Sigmoid colon (tissue), 7 donors: ENCODE measurements around the gene MAST4. TPM values are rescaled to one million over a fixed set of nuclear protein-coding genes. Genes with fewer than 3 reads are reported as not detected.

ENCODE experiments used
- DNase-seq: peaks from one replicate; pipeline ENCODE4 v3.0.0-alpha.2; 2019
- H3K27ac ChIP-seq, 4 donors: fragments of 200-600 bp; sonication (generic); one replicate each; pipeline ENCODE4 v1.5.1; 2016 to 2019; ENCODE audit warnings: mild to moderate bottlenecking in 1 of 4
- H3K27me3 ChIP-seq, 3 donors: fragments of 200-600 bp; sonication (generic); one replicate each; pipeline ENCODE4 v1.5.1; 2019; ENCODE audit warnings: mild to moderate bottlenecking in 1 of 3
- H3K36me3 ChIP-seq, 4 donors: fragments of 200-600 bp; sonication (generic); one replicate each; pipeline ENCODE4 v1.5.1; 2016 to 2019
- H3K4me1 ChIP-seq, 4 donors: fragments of 200-600 bp; sonication (generic); one replicate each; pipeline ENCODE4 v1.5.1; 2017 to 2019
- H3K4me3 ChIP-seq, 4 donors: fragments of 200-600 bp; sonication (generic); one replicate each; pipeline ENCODE4 v1.5.1; 2017 to 2019; ENCODE audit warnings: mild to moderate bottlenecking in 2 of 4, moderate library complexity in 1 of 4
- H3K9me3 ChIP-seq, 4 donors: fragments of 200-600 bp in 3 of 4; sonication (generic) in 3 of 4; one replicate each; pipeline versions ENCODE4 v1.5.1 to v1.6.1; 2013 to 2019
- EP300 ChIP-seq, 4 donors: sonication (generic); formaldehyde crosslinking; IDR thresholded peaks; one replicate each; pipeline ENCODE4 v1.6.1; 2017; ENCODE audit warnings: antibody characterized with exemption in 4 of 4
- POLR2A ChIP-seq, 2 donors: fragments of 450-650 bp; IDR thresholded peaks; one replicate each; pipeline ENCODE4 v1.6.1; 2016; ENCODE audit warnings: antibody characterized with exemption in 2 of 2, mild to moderate bottlenecking in 2 of 2, moderate library complexity in 2 of 2
- POLR2AphosphoS5 ChIP-seq, 4 donors: sonication (generic); formaldehyde crosslinking; IDR thresholded peaks; one replicate each; pipeline ENCODE4 v1.6.1; 2017; ENCODE audit warnings: antibody characterized with exemption in 4 of 4
- WGBS, 2 donors: extraction: QIAGEN DNeasy Blood & Tissue Kit; methylation state at CpG; one replicate each; pipeline ENCODE4 v1.1.7; 2013; 5-methylcytosine and 5-hydroxymethylcytosine counted together
- intact Hi-C: fragments of 100-400 bp; cut with DNase I; formaldehyde crosslinking; loops from one replicate; pipeline ENCODE4 v1.15.1; 2023
- polyA plus RNA-seq, 3 donors: library from polyadenylated mRNA; stranded (reverse); fragments of 200-250 nt; gene quantifications; one replicate each; pipeline ENCODE4 v1.2.3, GENCODE V29; 2013
- total RNA-seq, 4 donors: library from RNA; depleted of rRNA; stranded (reverse); fragments of >200 nt; gene quantifications; one replicate each; pipeline ENCODE4 v1.1.0, GENCODE V29; 2016
- TF ChIP-seq, protein P1 (sequence below), 4 experiments: fragments of 450-650 bp in 3 of 4; fragments of 200-600 bp in 1 of 4; IDR thresholded peaks; one replicate each; pipeline ENCODE4 v1.5.1; 2016 to 2019; ENCODE audit warnings: antibody characterized with exemption in 4 of 4, mild to moderate bottlenecking in 3 of 4, moderate library complexity in 2 of 4
- donor health status: healthy with polysubstance abuse.
- donor health status: Bipolar disorder and iron deficiency.
- donor health status: healthy.

MAST4 gene
- total and polyA plus RNA-seq, 7 donors: 1.6 to 30.7 (median 15.7) TPM

- intact Hi-C loops: no loop called here
- Histone ChIP-seq H3K27me3 (no peaks in the 10 kb centered on the region), H3K27ac (peak overlapping the region in 2 of 4 donors; percentile 27 to 56), H3K9me3 (no peaks in the 10 kb centered on the region), H3K4me3 (no peak overlapping the region), H3K4me1 (peaks cover 0 to 39% (median 11%) of the 10 kb centered on the region in 4 donors), H3K36me3 (no peaks in the 10 kb centered on the region)
- DNase-seq: no peak
- TF ChIP-seq POLR2A (IDR thresholded peaks at IDR 0.05) (no peak), POLR2AphosphoS5 (IDR thresholded peaks at IDR 0.05) (no peak), EP300 (IDR thresholded peaks at IDR 0.05) (no peak)
- TF ChIP-seq, protein P1, sequence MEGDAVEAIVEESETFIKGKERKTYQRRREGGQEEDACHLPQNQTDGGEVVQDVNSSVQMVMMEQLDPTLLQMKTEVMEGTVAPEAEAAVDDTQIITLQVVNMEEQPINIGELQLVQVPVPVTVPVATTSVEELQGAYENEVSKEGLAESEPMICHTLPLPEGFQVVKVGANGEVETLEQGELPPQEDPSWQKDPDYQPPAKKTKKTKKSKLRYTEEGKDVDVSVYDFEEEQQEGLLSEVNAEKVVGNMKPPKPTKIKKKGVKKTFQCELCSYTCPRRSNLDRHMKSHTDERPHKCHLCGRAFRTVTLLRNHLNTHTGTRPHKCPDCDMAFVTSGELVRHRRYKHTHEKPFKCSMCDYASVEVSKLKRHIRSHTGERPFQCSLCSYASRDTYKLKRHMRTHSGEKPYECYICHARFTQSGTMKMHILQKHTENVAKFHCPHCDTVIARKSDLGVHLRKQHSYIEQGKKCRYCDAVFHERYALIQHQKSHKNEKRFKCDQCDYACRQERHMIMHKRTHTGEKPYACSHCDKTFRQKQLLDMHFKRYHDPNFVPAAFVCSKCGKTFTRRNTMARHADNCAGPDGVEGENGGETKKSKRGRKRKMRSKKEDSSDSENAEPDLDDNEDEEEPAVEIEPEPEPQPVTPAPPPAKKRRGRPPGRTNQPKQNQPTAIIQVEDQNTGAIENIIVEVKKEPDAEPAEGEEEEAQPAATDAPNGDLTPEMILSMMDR (IDR thresholded peaks at IDR 0.05): no peak
- 84 to 93% methylated on average over 3 of the region's 3 CpGs for WGBS, 2 donors
Measured at GRCh38 chr5:67021962-67022361, 425.8 kb downstream of the MAST4 start.

DNA sequence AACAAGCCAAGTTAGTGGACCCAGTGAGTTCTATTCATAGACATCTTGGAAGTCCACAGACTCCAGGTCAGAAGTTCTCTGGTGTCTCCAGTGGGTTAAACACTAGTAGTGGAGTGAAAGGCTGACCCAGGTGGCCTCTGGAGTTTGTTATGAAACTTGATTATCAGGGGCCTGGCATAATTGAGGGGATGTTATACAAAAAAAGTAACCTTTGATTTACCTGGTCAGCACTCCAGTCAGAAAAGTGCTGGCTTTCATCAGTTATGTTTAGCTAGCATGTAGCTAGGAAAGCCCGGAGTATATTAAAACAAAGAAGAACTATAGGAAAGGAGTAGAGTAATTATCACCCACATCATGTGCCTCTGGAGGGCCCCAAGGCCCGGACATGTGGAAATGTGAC is 429.3 kb downstream of the MAST4 start:
- Histone ChIP-seq H3K9me3 (no peaks in the 10 kb centered on the region), H3K4me3 (no peak overlapping the region)
- intact Hi-C loops: no loop called here

DNA sequence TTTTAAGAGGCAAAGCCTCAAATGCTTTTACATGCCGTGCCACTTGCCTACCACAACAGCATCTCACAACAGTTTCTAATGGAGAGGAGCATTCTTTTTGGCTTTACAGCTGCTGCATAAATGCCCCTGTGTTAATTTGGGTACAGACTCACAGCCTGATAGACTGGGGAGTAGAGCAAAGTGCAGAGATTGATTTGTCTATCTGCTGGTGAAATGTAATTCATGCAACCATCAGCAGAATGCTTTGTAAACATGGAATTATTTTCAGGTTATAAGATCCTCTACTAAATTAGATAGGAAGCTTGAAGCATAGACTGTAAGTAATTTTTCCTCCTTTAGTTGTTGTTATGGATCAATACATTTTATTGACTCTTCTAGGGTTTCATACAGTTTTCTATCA is 430.1 kb downstream of the MAST4 start:
- Histone ChIP-seq H3K4me3 (no peak overlapping the region), H3K36me3 (no peaks in the 10 kb centered on the region), H3K27me3 (no peaks in the 10 kb centered on the region), H3K9me3 (no peaks in the 10 kb centered on the region), H3K27ac (no peak overlapping the region), H3K4me1 (peaks cover 0 to 45% (median 18%) of the 10 kb centered on the region in 4 donors)
- intact Hi-C loops: no loop called here
- TF ChIP-seq POLR2A (IDR thresholded peaks at IDR 0.05) (no peak), POLR2AphosphoS5 (IDR thresholded peaks at IDR 0.05) (no peak), EP300 (IDR thresholded peaks at IDR 0.05) (no peak)
- TF ChIP-seq, protein P1 (IDR thresholded peaks at IDR 0.05): no peak
- WGBS, 2 donors: 95% methylated on average over 1 of the region's 1 CpG
- DNase-seq: no peak

More for the DNA sequence above, 429.3 kb downstream of the MAST4 start:
- H3K27ac ChIP-seq: no peak overlapping the region
- no peaks in the 10 kb centered on the region for H3K27me3 ChIP-seq
- peaks cover 0 to 45% (median 14%) of the 10 kb centered on the region in 4 donors for H3K4me1 ChIP-seq
- TF ChIP-seq, protein P1 (IDR thresholded peaks at IDR 0.05): no peak
- TF ChIP-seq POLR2AphosphoS5 (IDR thresholded peaks at IDR 0.05) (no peak), EP300 (IDR thresholded peaks at IDR 0.05) (no peak), POLR2A (IDR thresholded peaks at IDR 0.05) (no peak)
- H3K36me3 ChIP-seq: no peaks in the 10 kb centered on the region
- 62 to 87% methylated on average over 2 of the region's 2 CpGs for WGBS, 2 donors
- no peak for DNase-seq

DNA sequence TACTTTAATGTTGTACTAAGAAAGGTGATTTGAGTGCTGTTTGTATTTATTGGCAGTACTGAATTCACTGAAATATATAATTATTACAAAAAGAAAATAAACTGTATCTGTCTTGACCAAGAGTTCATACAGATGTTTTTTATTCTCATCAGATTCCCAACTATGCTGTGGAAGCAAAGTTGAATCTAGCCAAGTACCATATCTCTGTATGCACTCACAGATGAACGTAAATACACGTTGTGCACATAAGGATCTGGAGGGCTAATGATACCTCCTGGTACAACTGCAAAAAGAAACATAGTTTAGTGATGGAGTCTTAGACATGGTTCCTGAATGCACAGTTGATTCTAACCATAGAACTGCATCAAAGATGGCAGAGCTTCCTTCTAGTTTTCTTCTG is 431.0 kb downstream of the MAST4 start:
- Histone ChIP-seq H3K27ac (no peak overlapping the region), H3K9me3 (no peaks in the 10 kb centered on the region), H3K27me3 (no peaks in the 10 kb centered on the region), H3K36me3 (no peaks in the 10 kb centered on the region), H3K4me1 (peaks cover 0 to 45% (median 22%) of the 10 kb centered on the region in 4 donors), H3K4me3 (no peak overlapping the region)
- no peak for DNase-seq
- intact Hi-C loops: no loop called here
- WGBS, 2 donors: 92 to 94% methylated on average over 2 of the region's 2 CpGs
- TF ChIP-seq EP300 (IDR thresholded peaks at IDR 0.05) (no peak), POLR2A (IDR thresholded peaks at IDR 0.05) (no peak), POLR2AphosphoS5 (IDR thresholded peaks at IDR 0.05) (no peak)
- TF ChIP-seq, protein P1 (IDR thresholded peaks at IDR 0.05): no peak

- Histone ChIP-seq H3K27ac (no peak overlapping the region), H3K27me3 (no peaks in the 10 kb centered on the region), H3K9me3 (no peaks in the 10 kb centered on the region), H3K4me3 (no peak overlapping the region), H3K4me1 (peaks cover 0 to 51% (median 30%) of the 10 kb centered on the region in 4 donors), H3K36me3 (no peaks in the 10 kb centered on the region)
- intact Hi-C loops: no loop called here
- TF ChIP-seq, protein P1 (IDR thresholded peaks at IDR 0.05): no peak
- TF ChIP-seq POLR2A (IDR thresholded peaks at IDR 0.05) (no peak), EP300 (IDR thresholded peaks at IDR 0.05) (no peak), POLR2AphosphoS5 (IDR thresholded peaks at IDR 0.05) (no peak)
- no peak for DNase-seq
- WGBS, 2 donors: 92 to 97% methylated on average over 4 of the region's 4 CpGs
Measured at GRCh38 chr5:67028371-67028770, 432.2 kb downstream of the MAST4 start.
